Liver (tissue), 9 donors: ENCODE data around the gene HCRTR1. TPM values are rescaled to one million over a fixed set of nuclear protein-coding genes. Genes with fewer than 3 reads are reported as not detected.

Experiments used
- DNase-seq: peaks from one replicate; pipeline ENCODE4 v3.0.0-alpha.2; 2017; ENCODE audit warnings: low spot score
- H3K27ac ChIP-seq, 2 donors: one replicate each; pipeline ENCODE4 v1.7.0; 2013; ENCODE audit warnings: inconsistent platforms in 2 of 2, low read length in 2 of 2, control low read depth in 1 of 2, low read depth in 1 of 2, mild to moderate bottlenecking in 1 of 2
- H3K27me3 ChIP-seq, 4 donors: one replicate each; pipeline versions ENCODE4 v1.6.1 to v1.7.0; 2013; ENCODE audit warnings: low read length in 3 of 4, inconsistent platforms in 1 of 4, mild to moderate bottlenecking in 1 of 4, moderate library complexity in 1 of 4; ENCODE audit not compliant: control insufficient read depth in 4 of 4, insufficient read depth in 4 of 4
- H3K36me3 ChIP-seq, 4 donors: one replicate each; pipeline versions ENCODE4 v1.6.1 to v1.7.0; 2013; ENCODE audit warnings: low read length in 3 of 4, mild to moderate bottlenecking in 3 of 4, low read depth in 1 of 4, moderate library complexity in 1 of 4; ENCODE audit not compliant: control insufficient read depth in 4 of 4, insufficient read depth in 3 of 4
- H3K4me1 ChIP-seq, 4 donors: one replicate each; pipeline versions ENCODE4 v1.6.1 to v1.7.0; 2013; ENCODE audit warnings: low read length in 3 of 4, mild to moderate bottlenecking in 3 of 4, moderate library complexity in 1 of 4; ENCODE audit not compliant: control insufficient read depth in 4 of 4, insufficient read depth in 4 of 4
- H3K4me3 ChIP-seq, 3 donors: one replicate each; pipeline versions ENCODE4 v1.6.1 to v1.7.0; 2013; ENCODE audit warnings: low read length in 3 of 3, control low read depth in 1 of 3, low read depth in 1 of 3, mild to moderate bottlenecking in 1 of 3
- H3K9ac ChIP-seq, 2 donors: one replicate each; pipeline ENCODE4 v1.7.0; 2013; ENCODE audit warnings: low read length in 2 of 2, mild to moderate bottlenecking in 2 of 2, moderate library complexity in 2 of 2, control low read depth in 1 of 2, low read depth in 1 of 2
- H3K9me3 ChIP-seq, 4 donors: one replicate each; pipeline versions ENCODE4 v1.6.1 to v1.7.0; 2013; ENCODE audit warnings: low read length in 3 of 4; ENCODE audit not compliant: control insufficient read depth in 4 of 4
- ATF3 ChIP-seq: IDR thresholded peaks from 2 replicates; pipeline ENCODE4 v1.6.1; 2016; ENCODE audit warnings: antibody characterized with exemption
- CTCF ChIP-seq: fragments of 150-350 bp; IDR thresholded peaks from 2 replicates; pipeline ENCODE4 v1.5.1; 2017; ENCODE audit warnings: improper control_type of control experiment, low read depth, low read length; ENCODE audit not compliant: missing input control
- EGR1 ChIP-seq, 2 donors: IDR thresholded peaks; 2 replicates each; pipeline ENCODE4 v1.6.1; 2016 to 2018; ENCODE audit warnings: antibody characterized with exemption in 2 of 2, low read depth in 2 of 2
- FOXA1 ChIP-seq: IDR thresholded peaks from 2 replicates; pipeline ENCODE4 v1.6.1; 2016; ENCODE audit warnings: antibody characterized with exemption
- FOXA2 ChIP-seq: IDR thresholded peaks from 2 replicates; pipeline ENCODE4 v1.6.1; 2016; ENCODE audit warnings: antibody characterized with exemption
- GABPA ChIP-seq, 2 donors: IDR thresholded peaks in 1 of 2; conservative IDR thresholded peaks in 1 of 2; 2 replicates each; pipeline ENCODE4 v1.6.1; 2016; ENCODE audit warnings: antibody characterized with exemption in 2 of 2, mild to moderate bottlenecking in 1 of 2, moderate library complexity in 1 of 2
- HNF4A ChIP-seq, 2 donors: conservative IDR thresholded peaks; 2 replicates each; pipeline ENCODE4 v1.6.1; 2016; ENCODE audit warnings: antibody characterized with exemption in 2 of 2, mild to moderate bottlenecking in 2 of 2
- HNF4G ChIP-seq: IDR thresholded peaks from 2 replicates; pipeline ENCODE4 v1.6.1; 2016; ENCODE audit warnings: antibody characterized with exemption
- JUND ChIP-seq, 2 donors: IDR thresholded peaks; 2 replicates each; pipeline ENCODE4 v1.6.1; 2016; ENCODE audit warnings: antibody characterized with exemption in 2 of 2
- MAX ChIP-seq: IDR thresholded peaks from 2 replicates; pipeline ENCODE4 v1.6.1; 2016; ENCODE audit warnings: antibody characterized with exemption
- NR2F2 ChIP-seq: IDR thresholded peaks from 2 replicates; pipeline ENCODE4 v1.6.1; 2016; ENCODE audit warnings: antibody characterized with exemption
- RAD21 ChIP-seq, 2 donors: IDR thresholded peaks; 2 replicates each; pipeline ENCODE4 v1.6.1; 2016; ENCODE audit warnings: antibody characterized with exemption in 2 of 2, mild to moderate bottlenecking in 2 of 2
- REST ChIP-seq: IDR thresholded peaks from 2 replicates; pipeline ENCODE4 v1.6.1; 2016; ENCODE audit warnings: antibody characterized with exemption, mild to moderate bottlenecking
- RXRA ChIP-seq, 2 donors: IDR thresholded peaks; 2 replicates each; pipeline ENCODE4 v1.6.1; 2017 to 2018; ENCODE audit warnings: antibody characterized with exemption in 2 of 2, mild to moderate bottlenecking in 1 of 2
- SP1 ChIP-seq: IDR thresholded peaks from 2 replicates; pipeline ENCODE4 v1.6.1; 2018; ENCODE audit warnings: antibody characterized with exemption, mild to moderate bottlenecking
- YY1 ChIP-seq: IDR thresholded peaks from 2 replicates; pipeline ENCODE4 v1.6.1; 2016; ENCODE audit warnings: antibody characterized with exemption, mild to moderate bottlenecking
- ZBTB33 ChIP-seq: IDR thresholded peaks from 2 replicates; pipeline ENCODE4 v1.6.1; 2016; ENCODE audit warnings: antibody characterized with exemption
- WGBS: extraction: QIAGEN DNeasy Blood & Tissue Kit; methylation state at CpG from one replicate; pipeline ENCODE4 v1.1.7; 2013; 5-methylcytosine and 5-hydroxymethylcytosine counted together
- polyA plus RNA-seq, 2 donors: library from polyadenylated mRNA; stranded (reverse) in 1 of 2; unstranded in 1 of 2; fragments of 200-250 nt in 1 of 2; fragments of >200 nt in 1 of 2; fragmentation: Nextera tagmentation in 1 of 2; extraction: Ambion mirVana in 1 of 2; gene quantifications; one replicate each; pipeline versions ENCODE4 v1.2.1 to v1.2.3, GENCODE V29; 2013 to 2015
- total RNA-seq, 2 donors: library from RNA; depleted of rRNA; stranded (reverse); fragments of >200 nt; gene quantifications; one replicate each; pipeline ENCODE4 v1.2.3, GENCODE V29; 2014
- donor health status: healthy.
- donor health status: healthy.
- donor health status: healthy.
- donor health status: healthy.
- donor health status: healthy.

The HCRTR1 gene
- total and polyA plus RNA-seq, 4 donors: 0.06 TPM; not detected in 3

GRCh38 chr1:31645274-31645568 is 27.7 kb downstream of the HCRTR1 start:
- no peak for TF ChIP-seq RAD21 (IDR thresholded peaks at IDR 0.05)
- TF ChIP-seq YY1: peak; percentile 9
- no peak for TF ChIP-seq GABPA (IDR thresholded peaks at IDR 0.05 in 1 of 2, conservative IDR thresholded peaks at IDR 0.05 in 1 of 2)
- no peak for TF ChIP-seq SP1
- TF ChIP-seq MAX: no peak
- no peak for TF ChIP-seq HNF4G
- no peak for TF ChIP-seq ZBTB33
- no peak for TF ChIP-seq FOXA1
- TF ChIP-seq FOXA2: no peak
- TF ChIP-seq CTCF: no peak
- TF ChIP-seq RXRA (IDR thresholded peaks at IDR 0.05): no peak
- TF ChIP-seq HNF4A (conservative IDR thresholded peaks at IDR 0.05): no peak
- TF ChIP-seq NR2F2: no peak
- no peak for TF ChIP-seq EGR1 (IDR thresholded peaks at IDR 0.05; ENCODE audit: low read depth in 2 of 2)
- peak; percentile 6 for TF ChIP-seq ATF3
- no peak for TF ChIP-seq JUND (IDR thresholded peaks at IDR 0.05)
- Histone ChIP-seq H3K27ac (peak overlapping the region; percentile 96 to 98), H3K9me3 (no peaks in the 10 kb centered on the region), H3K9ac (peak overlapping the region; percentile 53 to 94), H3K27me3 (no peaks in the 10 kb centered on the region), H3K4me3 (peak overlapping the region; percentile 44 to 97 (median 74)), H3K36me3 (no peaks in the 10 kb centered on the region), H3K4me1 (peaks cover 0 to 26% (median 13%) of the 10 kb centered on the region in 4 donors)
- DNase-seq: no peak
- WGBS: 1% methylated on average over 11 of the region's 11 CpGs

- 97% methylated on average over 4 of the region's 4 CpGs for WGBS
Measured at GRCh38 chr1:31646259-31646960, 28.9 kb downstream of the HCRTR1 start.

More at GRCh38 chr1:31646259-31646960, 28.9 kb downstream of the HCRTR1 start:
- Histone ChIP-seq H3K27ac (no peak overlapping the region), H3K27me3 (no peaks in the 10 kb centered on the region), H3K9ac (no peak overlapping the region), H3K4me3 (no peak overlapping the region), H3K36me3 (no peaks in the 10 kb centered on the region), H3K9me3 (no peaks in the 10 kb centered on the region), H3K4me1 (peaks cover 0 to 22% (median 13%) of the 10 kb centered on the region in 4 donors)
- TF ChIP-seq GABPA (IDR thresholded peaks at IDR 0.05 in 1 of 2, conservative IDR thresholded peaks at IDR 0.05 in 1 of 2): no peak
- TF ChIP-seq ZBTB33: no peak
- no peak for TF ChIP-seq FOXA1
- TF ChIP-seq YY1: no peak
- TF ChIP-seq MAX: no peak
- no peak for TF ChIP-seq NR2F2
- no peak for TF ChIP-seq ATF3
- TF ChIP-seq REST: no peak
- no peak for DNase-seq
